Kidney capillary endothelial cell (primary cell): ENCODE results near the gene PRKAR2B.
"Not testable (repeated sequence)": the region's sequence is repeated elsewhere in the genome, so short reads cannot be mapped to it uniquely, and the experiment has no call there.

Experiments
- DNase-seq: peaks from one replicate; pipeline ENCODE4 v3.0.0-alpha.2; 2018; ENCODE audit warnings: low spot score

The PRKAR2B gene

DNA sequence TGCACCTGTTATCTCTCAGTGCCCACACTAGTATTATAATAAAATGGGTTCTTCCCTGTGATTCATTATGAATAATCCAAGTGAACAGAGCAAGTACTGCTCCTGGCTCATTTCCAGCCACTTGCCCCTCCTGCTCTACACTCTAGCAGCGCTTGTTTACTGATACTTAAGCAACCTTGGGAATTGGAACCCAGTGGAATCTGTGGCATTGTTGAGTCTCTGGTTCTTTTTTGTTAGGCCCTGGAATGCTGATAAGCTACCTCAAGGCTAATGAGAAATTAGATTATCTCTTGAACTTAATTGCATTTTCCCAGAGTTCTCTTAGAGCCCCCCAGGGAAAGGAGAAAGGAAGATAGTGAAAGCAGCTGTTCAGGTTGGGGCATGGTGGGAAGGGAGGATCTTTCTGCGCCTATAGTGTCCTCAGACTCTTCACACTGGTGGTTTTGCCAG lies 34.0 kb downstream of the PRKAR2B start:
- DNase-seq, result peak; percentile 75

DNA sequence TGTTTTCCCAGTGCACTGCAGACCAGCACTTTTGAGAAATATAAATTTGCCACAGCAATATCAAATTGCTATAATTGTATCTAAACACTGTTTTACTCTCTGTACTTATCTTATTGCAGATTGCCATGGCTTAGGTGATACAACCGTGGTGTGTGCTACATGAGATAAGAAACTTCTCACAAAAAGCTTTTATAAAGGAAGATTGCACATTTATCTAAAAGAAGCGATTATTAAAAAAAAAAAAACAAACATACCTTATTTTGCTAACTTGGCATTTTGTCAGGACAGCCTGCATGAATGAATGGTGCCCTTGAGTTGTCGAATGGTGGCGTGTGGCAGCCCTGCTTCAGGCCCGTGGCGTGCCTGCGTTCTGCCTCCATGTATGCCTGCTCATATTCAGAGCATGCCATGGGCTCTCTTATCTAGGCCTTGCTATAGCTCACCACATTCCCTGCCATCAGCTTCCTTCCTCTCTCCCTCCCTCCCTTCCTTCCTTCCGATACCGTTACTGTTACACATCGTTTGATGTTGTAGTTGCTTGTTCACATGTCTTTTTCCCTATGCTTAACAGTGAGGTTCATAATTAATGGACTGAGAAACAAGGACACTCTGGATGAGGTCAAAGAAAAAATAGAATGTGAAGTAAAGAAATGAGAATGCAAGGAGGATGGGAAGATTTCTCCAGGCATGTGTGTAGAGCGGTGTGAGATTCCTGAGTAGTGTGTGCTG lies 34.9 kb downstream of the PRKAR2B start:
- DNase-seq, result peak; percentile 28

DNA sequence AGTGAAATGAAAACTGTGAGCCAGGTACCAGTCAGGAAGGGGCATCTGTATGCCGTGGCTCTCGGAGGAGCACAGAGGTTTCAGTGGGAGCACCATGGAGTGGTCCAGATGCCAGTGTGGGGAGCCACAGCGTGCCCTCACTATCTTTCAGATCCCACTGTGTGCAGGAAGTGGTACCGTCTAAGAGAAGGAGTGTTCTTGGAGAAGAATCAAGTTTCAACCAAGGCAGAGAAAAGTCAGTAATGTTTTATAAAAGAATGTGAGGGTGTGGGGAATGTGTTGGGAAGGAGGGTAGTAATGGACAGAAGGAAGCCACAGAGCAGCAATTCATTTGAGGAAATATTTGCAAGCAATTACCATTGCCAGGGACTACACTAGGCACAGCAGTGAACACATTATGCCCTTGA lies 35.6 kb downstream of the PRKAR2B start:
- no peak for DNase-seq

DNA sequence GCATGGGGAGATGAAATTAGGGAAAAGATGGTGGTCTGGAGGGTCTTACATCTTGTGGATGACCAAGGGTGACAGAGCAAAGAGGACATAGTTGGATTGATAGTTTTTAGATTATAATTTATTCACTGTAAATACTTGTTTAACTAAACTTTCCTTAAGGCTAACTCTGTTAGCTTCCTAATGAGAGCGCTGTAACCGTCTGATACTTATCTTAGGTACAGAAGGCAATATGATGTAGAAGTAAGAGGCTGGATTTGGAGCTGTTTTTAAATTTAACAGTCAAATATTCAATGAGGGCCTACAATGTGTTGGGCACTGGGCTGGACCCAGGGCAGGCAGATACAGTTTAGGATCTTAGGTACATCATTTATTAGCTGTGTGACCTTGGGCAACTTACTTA lies 36.0 kb downstream of the PRKAR2B start:
- no peak for DNase-seq

DNA sequence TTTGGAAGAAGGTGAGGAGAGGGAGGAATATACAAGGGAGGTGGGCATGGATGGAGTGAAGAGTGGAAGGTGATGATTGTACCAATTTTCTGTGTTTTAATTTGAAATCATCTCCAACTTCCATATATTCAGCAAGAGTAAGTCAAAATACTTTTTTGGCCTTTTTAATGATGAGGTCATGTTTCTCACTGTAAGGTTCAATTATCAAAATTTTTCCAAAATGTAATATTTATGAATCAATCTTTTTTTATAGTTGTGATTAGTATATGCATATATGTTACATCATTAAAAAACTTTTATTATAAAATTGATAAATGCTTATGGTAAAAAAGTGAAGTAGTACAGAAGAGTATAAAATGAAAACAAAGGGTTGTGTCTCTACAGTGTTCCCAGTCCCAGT lies 40.7 kb downstream of the PRKAR2B start:
- DNase-seq, result no peak

DNA sequence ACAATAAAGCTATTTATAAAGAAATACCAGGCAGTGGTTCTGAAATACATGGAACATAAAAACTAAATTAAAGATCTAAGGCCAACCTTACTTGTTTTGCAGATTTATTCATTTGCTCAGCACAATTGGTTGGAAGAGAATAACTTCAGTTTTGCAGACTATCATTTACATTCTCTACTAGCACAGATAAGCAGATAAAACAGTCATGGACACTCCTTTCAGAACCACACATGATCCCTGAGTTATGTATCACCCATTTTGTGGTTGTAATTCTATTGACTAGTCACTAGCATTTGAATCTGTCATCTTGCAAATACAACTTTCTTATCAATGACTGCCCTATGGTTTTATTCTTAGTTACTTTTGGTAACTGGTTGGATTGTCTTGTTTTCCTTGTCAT lies 45.1 kb downstream of the PRKAR2B start:
- DNase-seq, result no peak

DNA sequence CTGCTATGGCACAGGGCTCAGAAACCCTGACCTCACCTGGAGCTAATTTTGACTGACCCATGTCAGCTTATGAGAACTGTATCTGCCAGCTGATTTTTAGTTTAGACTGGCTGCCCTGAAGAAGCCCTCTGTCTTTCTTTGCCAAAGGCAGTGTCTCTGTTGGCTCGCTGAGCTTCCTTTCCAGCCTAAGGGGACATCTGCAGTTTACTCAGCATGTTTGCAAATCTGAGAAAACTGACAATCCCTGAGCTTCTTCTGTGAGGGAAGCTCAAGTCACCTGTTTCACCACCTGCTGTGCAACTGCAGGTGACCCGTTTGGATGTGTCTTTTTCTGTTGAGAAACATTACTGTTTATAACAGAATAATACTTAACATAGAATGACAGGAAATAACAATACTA lies 46.0 kb downstream of the PRKAR2B start:
- DNase-seq, result no peak

DNA sequence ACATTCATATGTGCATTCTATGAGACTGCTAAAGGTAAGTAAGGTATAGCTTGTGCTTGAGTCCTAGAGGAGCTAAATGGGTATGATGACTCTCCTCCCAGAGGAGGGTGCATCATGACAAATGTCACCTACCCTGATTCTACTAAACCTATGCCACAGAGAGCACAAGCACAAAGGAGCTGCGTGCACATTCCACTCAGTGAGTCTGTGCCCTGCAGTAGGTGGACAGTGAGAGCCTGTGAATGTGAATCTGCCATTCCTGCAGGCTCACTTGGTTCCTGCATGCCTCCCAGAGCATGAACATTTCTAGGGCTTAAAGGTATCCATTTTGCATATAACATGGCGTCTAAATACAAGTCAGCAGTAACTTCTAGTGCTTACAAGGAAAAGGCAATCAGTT lies 46.8 kb downstream of the PRKAR2B start:
- DNase-seq, result no peak

DNA sequence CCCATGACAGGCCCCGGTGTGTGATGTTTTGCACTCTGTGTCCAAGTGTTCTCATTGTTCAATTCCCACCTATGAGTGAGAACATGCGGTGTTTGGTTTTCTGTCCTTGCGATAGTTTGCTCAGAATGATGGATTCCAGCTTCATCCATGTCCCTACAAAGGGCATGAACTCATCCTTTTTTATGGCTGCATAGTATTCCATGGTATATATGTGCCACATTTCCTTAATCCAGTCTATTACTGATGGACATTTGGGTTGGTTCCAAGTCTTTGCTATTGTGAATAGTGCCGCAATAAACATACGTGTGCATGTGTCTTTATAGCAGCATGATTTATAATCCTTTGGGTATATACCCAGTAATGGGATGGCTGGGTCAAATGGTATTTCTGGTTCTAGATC lies 49.2 kb downstream of the PRKAR2B start:
- DNase-seq, result not testable (repeated sequence)

DNA sequence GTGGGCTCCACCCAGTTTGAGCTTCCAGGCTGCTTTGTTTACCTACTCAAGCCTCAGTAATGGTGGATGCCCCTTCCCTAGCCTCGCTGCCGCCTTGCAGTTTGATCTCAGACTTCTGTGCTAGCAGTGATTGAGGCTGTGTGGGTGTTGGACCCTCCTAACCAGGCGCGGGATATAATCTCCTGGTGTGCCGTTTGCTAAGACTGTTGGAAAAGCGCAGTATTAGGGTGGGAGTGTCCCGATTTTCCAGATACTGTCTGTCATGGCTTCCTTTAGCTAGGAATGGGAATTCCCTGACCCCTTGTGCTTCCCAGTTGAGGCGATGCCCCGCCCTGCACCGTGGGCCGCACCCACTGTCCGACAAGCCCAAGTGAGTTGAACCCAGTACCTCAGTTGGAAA lies 54.6 kb downstream of the PRKAR2B start:
- DNase-seq, result not testable (repeated sequence)

DNA sequence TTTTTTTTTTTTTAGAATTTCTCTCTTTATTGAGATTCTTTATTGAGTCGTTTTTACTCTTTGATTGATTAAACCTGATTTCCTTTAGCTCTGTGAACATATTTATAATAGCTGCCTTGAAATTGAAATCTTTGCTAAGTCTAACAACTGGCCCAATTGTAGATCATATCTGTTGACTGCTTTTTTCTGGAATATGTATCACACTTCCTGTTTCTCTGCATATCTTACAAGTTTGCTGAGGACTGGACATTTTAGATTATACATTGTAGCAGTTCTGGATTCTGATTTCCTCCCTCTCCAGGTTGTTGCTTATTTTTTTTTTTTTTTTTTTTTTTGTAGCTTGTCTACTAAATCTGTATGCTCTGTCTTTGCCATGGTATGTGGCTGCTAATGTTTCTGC lies 56.3 kb downstream of the PRKAR2B start:
- DNase-seq, result peak; percentile 48

DNA sequence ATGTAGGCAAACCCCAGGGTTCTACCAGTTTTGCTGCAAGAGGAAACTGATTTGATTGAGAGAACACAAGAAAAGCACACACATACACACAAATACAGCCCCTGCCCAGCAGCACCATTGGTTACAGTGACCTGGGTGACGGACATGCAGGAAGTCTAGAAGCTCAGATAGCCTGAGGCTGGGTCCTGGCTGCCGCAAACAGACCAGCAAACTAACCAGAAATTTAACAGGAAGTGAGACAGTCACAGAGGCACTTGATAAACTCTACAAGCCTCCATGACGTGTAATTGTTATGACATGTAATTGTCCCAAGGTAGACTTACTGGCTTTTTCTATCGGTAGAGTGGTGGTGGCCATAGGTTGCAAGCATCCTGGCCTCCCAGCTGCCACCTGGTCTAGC lies 58.9 kb downstream of the PRKAR2B start:
- DNase-seq, result peak; percentile 92

DNA sequence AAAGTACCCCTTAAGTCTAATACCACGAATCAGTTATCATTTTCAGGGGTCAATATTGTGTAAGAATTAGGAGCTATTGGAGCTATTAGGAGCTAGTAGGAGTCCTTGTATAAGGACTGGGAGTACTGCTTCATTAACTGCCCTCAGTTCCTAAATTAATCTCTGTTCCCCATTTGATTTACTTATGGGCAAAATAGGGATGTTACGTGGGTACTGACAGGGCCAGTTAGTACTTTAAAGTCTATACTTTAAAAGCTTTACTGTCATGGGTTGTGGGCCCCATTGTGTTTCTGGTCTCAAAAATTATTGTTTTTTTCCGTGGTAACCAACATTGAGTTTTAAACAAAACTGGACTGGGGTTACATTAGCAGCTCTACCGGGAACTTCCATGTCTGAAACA lies 60.3 kb downstream of the PRKAR2B start:
- DNase-seq, result no peak

DNA sequence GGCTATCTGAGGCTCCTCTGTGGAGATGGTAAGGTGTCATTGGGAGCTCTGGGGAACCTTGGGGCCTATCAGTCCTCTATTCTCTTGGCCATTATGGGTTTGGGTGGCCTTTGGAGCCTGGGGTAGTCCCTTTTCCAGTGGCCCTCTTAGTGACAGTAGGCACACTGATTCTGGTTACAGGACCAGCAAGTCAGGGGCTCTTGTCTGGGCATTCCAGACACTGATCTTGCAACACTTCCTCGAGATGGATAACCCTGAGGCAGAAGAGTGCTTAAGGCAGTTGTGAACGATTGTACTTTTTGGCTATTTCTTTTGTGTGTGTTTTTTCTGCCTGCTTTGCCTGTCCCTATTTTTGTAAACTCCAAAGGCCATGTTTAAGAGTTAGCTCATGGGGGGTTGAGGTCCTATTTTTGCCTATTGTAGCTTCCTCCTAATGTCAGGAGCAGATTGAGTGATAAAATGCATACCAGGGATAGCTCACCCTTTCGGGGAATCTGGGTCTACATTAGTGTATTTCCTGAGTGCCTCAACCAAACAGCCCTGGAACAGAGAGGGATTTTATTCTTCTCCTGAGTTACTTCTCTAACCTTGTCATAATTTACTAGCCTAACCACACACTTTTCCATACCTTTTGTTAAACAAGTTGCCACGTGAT lies 61.2 kb downstream of the PRKAR2B start:
- DNase-seq, result no peak

DNA sequence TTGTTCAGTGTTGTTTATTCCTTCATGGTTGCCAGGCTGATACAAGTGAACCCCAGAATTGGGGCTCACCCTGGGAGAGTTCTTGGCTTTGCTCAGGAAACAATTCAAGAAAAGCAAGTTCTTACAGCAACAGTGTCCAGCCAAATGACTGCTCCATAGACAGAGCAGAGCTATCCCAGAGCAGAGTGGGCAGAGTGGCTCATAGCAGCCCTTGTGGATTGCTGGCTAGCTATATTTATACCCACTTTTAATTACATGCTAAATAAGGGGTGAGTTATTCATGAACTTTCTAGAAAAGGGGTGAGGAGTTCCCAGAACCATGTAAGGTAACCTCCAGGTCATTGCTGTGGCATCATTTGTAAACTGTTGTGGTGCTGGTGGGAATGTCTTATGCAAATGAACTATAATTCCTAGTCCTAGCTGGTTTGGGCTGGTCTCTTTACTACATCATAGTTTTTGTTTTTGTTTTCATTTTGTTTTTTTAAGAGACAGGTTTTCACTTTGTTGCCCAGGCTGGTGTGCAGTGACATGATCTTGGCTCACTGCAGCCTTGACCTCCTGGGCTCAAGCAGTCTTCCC lies 64.4 kb downstream of the PRKAR2B start:
- DNase-seq, result no peak

DNA sequence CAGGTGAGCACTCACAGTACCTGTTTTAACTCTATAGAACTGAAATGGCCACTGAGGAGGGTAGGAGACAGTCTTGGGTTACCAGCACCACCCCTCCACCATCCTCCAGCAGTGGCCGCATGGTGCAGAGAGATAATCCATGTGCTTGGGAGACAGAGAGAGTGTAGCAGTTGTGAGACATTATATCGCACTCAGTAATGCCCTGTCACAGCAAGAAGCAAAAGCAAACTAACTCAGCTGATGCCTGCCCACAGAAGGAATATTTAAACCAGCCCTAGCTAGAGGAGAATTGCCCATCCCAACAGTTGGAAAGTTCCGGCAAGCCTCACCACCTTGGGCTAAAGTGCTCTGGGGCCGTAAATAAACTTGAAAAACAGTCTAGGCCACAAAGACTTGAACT lies 65.5 kb downstream of the PRKAR2B start:
- DNase-seq, result no peak

DNA sequence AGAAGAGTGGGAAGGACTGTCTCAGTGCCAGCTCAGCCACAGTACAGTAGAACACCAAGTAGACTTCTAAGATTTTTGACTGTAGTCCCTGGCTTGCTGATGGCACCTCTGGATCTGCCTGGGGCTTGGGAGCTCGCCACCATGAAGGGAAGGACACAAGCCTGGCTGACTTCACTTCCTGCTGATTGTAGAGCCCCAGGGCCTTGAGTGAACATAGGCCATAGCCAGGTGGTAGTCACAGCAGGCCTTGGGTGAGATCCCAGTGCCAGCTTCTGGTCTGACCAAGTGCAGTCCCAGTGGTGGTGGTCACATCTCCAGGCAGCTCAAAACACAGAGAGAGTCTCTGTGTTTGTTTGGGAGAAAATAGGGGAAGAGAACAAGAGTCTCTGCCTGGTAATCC lies 66.7 kb downstream of the PRKAR2B start:
- no peak for DNase-seq

DNA sequence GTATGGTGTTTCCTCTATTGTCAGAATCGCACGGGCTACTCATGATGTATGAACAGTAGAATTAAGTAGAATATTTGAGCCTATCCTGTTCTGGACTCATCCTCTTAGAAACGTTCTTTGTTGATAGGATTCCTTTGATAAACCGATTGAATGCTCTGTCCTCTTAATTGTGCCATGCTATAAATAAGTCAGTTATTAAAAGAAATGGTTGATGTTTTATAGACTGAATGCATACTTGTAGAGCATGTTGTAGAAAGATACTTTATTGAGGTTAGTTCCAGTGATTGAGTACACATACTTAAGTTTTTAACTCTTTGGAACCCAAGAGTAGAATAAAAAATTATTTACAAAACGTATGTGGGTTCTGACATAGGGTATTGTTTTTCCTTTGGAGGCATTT lies 69.4 kb downstream of the PRKAR2B start:
- no peak for DNase-seq

DNA sequence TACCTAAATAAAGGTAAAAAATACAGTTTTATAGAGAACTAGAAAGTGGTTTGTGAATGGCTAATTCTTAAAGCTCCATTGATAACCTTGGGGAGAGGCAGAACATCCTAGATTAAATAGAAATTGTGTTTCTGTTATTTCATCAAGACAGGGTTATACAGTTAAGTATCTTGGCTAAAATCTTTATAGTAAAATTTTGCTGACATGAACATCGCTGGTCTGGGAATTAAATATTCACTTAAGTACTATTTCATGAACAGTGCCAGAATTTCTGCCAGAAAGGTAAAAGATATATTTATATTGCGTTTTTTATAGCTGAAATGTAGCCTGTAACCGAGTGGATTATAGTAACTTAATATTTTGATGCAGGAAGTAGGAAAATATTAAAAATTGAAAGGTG lies 70.6 kb downstream of the PRKAR2B start:
- no peak for DNase-seq

DNA sequence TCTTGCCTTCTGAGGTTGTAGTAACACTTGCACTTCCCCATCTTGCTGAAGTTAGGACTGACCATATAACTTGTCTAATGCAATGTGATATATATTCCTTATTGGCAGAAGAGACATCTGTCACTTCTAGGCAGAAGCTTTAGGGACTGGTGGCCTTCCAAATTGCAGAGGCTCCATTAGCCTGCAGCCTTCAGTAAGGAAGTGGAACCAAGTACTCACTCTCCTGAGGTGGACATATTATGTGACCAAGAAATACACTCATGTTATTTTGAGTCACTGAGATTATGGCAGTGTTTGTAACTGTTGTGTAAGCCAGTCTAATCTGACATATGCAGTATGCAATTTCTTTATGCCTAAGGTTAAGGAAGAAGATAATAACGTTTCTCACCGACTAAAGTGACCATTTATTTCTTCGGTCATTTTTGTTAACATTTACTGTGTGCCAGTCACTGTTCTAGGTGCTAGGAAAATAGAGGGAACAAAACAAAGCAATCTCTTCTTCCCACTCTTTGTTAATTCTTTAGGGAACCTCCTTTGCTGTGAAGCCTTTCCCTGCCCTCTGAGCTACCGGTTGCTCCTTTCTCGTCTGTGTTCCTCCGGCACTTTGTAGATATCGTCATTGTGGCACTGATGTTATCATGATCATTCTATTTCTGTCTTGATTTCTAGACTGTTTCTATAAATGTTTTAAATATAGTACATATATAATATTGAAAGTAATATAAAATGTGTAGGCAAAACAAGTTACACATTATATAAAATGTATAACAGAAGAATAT lies 71.4 kb downstream of the PRKAR2B start:
- no peak for DNase-seq

DNA sequence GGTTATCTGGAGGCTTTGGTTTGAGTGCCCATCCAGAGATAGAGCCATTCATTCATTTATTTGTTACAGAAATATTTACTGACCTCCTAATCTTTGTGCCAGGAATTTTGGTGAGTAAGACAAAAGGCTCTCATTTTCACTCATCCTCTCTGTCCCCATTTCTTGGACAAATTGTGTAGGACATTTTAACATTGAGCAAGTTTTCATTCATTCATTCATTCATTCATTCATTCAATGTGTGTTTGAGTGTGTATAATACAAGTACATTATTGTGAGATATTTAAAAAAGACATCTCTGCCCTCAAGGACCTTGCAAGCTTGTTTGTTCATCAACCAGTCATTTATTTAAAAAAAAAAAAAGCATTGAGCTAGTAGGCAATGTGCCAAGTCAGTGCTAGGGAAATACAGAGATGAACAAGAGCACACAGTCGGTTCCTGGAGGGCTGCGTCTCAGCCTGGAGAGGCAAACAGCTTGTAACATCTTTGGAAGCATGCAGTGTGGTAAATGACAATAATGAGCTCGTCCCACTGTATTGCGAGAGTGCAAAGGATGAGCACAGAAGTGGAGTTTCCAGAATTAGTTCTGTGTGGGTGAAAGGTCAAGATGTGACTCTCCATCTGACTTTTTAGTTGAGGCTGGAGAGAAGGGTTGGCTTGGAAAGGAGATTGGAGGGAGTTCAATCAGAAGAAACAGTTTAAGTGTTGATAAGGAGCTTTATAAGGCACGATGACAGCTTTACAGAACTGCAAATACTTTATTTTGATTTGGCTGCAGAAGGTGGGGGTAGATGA lies 73.8 kb downstream of the PRKAR2B start:
- no peak for DNase-seq
